Prostate gland (tissue), 2 donors: Measurements from ENCODE around the gene CCDC192. TPM values are rescaled to one million over a fixed set of nuclear protein-coding genes. Genes with fewer than 3 reads are reported as not detected.
A peak's percentile ranks its signal among the peaks of the same experiment; 100 is the strongest.

ENCODE experiments used
- DNase-seq: peaks from one replicate; pipeline ENCODE4 v3.0.0-alpha.2; 2019; ENCODE audit warnings: low spot score
- H3K27ac ChIP-seq, 2 donors: fragments of 200-600 bp; sonication (generic); 2 replicates each; pipeline ENCODE4 v1.5.1; 2017 to 2019
- H3K27me3 ChIP-seq: fragments of 200-600 bp; sonication (generic); replicated peaks from 2 replicates; pipeline ENCODE4 v1.5.1; 2019; ENCODE audit not compliant: insufficient read depth
- H3K36me3 ChIP-seq, 2 donors: fragments of 200-600 bp; sonication (generic); 1 replicate in 1 of 2; 2 replicates in 1 of 2; pipeline versions ENCODE4 v1.5.1 to v1.8.1; 2017 to 2019
- H3K4me1 ChIP-seq: fragments of 200-600 bp; sonication (generic); replicated peaks from 2 replicates; pipeline ENCODE4 v1.5.1; 2019
- H3K4me3 ChIP-seq, 2 donors: fragments of 200-600 bp; sonication (generic); 2 replicates each; pipeline ENCODE4 v1.5.1; 2017 to 2019
- H3K9me3 ChIP-seq: fragments of 200-600 bp; sonication (generic); 2 replicates; pipeline ENCODE4 v1.5.1; 2017
- CTCF ChIP-seq, 4 experiments: fragments of 200-600 bp in 2 of 4; fragments of 450-650 bp in 2 of 4; sonication (generic) in 2 of 4; IDR thresholded peaks; 1 replicate in 3 of 4; 2 replicates in 1 of 4; pipeline ENCODE4 v1.5.1; 2016 to 2019; ENCODE audit warnings: antibody characterized with exemption in 4 of 4, mild to moderate bottlenecking in 2 of 4, moderate library complexity in 2 of 4
- POLR2A ChIP-seq: fragments of 450-650 bp; IDR thresholded peaks from one replicate; pipeline ENCODE4 v1.6.1; 2016; ENCODE audit warnings: antibody characterized with exemption, mild to moderate bottlenecking
- POLR2AphosphoS5 ChIP-seq: sonication (generic); formaldehyde crosslinking; IDR thresholded peaks from one replicate; pipeline ENCODE4 v1.6.1; 2017; ENCODE audit warnings: antibody characterized with exemption
- WGBS: methylation state at CpG from one replicate; pipeline ENCODE4 v1.1.5; 2018; 5-methylcytosine and 5-hydroxymethylcytosine counted together
- intact Hi-C: fragments of 100-400 bp; cut with DNase I; formaldehyde crosslinking; loops from one replicate; pipeline ENCODE4 v1.14.2; 2022
- total RNA-seq, 2 donors: library from RNA; depleted of rRNA; stranded (reverse); fragments of >200 nt; gene quantifications; one replicate each; pipeline ENCODE4 v1.1.0, GENCODE V29; 2016

Gene CCDC192
- total RNA-seq, 2 donors from 2014 or later: not detected

- Histone ChIP-seq H3K9me3 (no peaks in the 10 kb centered on the region), H3K4me3 (no peak overlapping the region), H3K4me1 (no peaks in the 10 kb centered on the region), H3K27me3 (no peaks in the 10 kb centered on the region), H3K27ac (peak overlapping the region in 1 of 2 donors; percentile 21), H3K36me3 (no peaks in the 10 kb centered on the region)
- intact Hi-C loops: loop anchor here (10.0 kb wide), 1 partner anchor 322 kb away; the partner anchor contains the start of gene SLC12A2
- WGBS: 16% methylated on average over 3 of the region's 3 CpGs
- TF ChIP-seq POLR2A (no peak), POLR2AphosphoS5 (peak; percentile 53)
- no peak for DNase-seq
These were observed 59.2 kb downstream of the CCDC192 start for GRCh38 chr5:127762412-127762811.

- intact Hi-C loops: loop anchor here (10.0 kb wide), 1 partner anchor 318 kb away; the partner anchor contains the start of gene SLC12A2
- Histone ChIP-seq H3K4me1 (no peaks in the 10 kb centered on the region), H3K27ac (no peak overlapping the region), H3K36me3 (no peaks in the 10 kb centered on the region), H3K4me3 (no peak overlapping the region), H3K27me3 (no peaks in the 10 kb centered on the region), H3K9me3 (no peaks in the 10 kb centered on the region)
- TF ChIP-seq POLR2A: no peak
- no peak for TF ChIP-seq CTCF (IDR thresholded peaks at IDR 0.05)
- no peak for TF ChIP-seq POLR2AphosphoS5
- DNase-seq: no peak
- WGBS: 100% methylated on average over 2 of the region's 2 CpGs
These were observed 63.6 kb downstream of the CCDC192 start for GRCh38 chr5:127766676-127767335.

- no peak for DNase-seq
- Histone ChIP-seq H3K27ac (no peak overlapping the region), H3K4me3 (no peak overlapping the region), H3K4me1 (no peaks in the 10 kb centered on the region), H3K27me3 (no peaks in the 10 kb centered on the region), H3K36me3 (no peaks in the 10 kb centered on the region), H3K9me3 (no peaks in the 10 kb centered on the region)
- intact Hi-C loops: loop anchor here (10.0 kb wide), 1 partner anchor 315 kb away; the partner anchor contains the start of gene SLC12A2
- TF ChIP-seq POLR2A (no peak), POLR2AphosphoS5 (no peak), CTCF (IDR thresholded peaks at IDR 0.05) (no peak)
These were observed 66.2 kb downstream of the CCDC192 start for GRCh38 chr5:127769386-127769785.

GRCh38 chr5:127770272-127770671 lies 67.1 kb downstream of the CCDC192 start:
- intact Hi-C loops: no loop called here
- Histone ChIP-seq H3K27ac (no peak overlapping the region), H3K4me3 (no peak overlapping the region), H3K36me3 (no peaks in the 10 kb centered on the region), H3K9me3 (no peaks in the 10 kb centered on the region), H3K27me3 (no peaks in the 10 kb centered on the region), H3K4me1 (no peaks in the 10 kb centered on the region)
- TF ChIP-seq CTCF (IDR thresholded peaks at IDR 0.05) (no peak), POLR2A (no peak), POLR2AphosphoS5 (no peak)
- DNase-seq: no peak

- intact Hi-C loops: no loop called here
- no peaks in the 10 kb centered on the region for H3K4me1 ChIP-seq
- no peaks in the 10 kb centered on the region for H3K36me3 ChIP-seq
- H3K9me3 ChIP-seq: no peaks in the 10 kb centered on the region
- no peaks in the 10 kb centered on the region for H3K27me3 ChIP-seq
- DNase-seq: no peak
- no peak overlapping the region for H3K27ac ChIP-seq
- WGBS: 74% methylated on average over 1 of the region's 1 CpG
- no peak overlapping the region for H3K4me3 ChIP-seq
- TF ChIP-seq POLR2A: no peak
- TF ChIP-seq CTCF (IDR thresholded peaks at IDR 0.05): no peak
- TF ChIP-seq POLR2AphosphoS5: no peak
These were observed 69.3 kb downstream of the CCDC192 start for GRCh38 chr5:127772531-127772930.
